Hematopoietic multipotent progenitor cell treated with erythropoietin and hydrocortisone succinate and interleukin-3 and kit ligand, for 8 days (in vitro differentiated cells): ENCODE data around the gene DHRS4.
A peak's percentile ranks its signal among the peaks of the same experiment; 100 is the strongest.

Experiments used
- DNase-seq: peaks from one replicate; pipeline ENCODE4 v3.0.0-alpha.2; 2015

Gene DHRS4

DNA sequence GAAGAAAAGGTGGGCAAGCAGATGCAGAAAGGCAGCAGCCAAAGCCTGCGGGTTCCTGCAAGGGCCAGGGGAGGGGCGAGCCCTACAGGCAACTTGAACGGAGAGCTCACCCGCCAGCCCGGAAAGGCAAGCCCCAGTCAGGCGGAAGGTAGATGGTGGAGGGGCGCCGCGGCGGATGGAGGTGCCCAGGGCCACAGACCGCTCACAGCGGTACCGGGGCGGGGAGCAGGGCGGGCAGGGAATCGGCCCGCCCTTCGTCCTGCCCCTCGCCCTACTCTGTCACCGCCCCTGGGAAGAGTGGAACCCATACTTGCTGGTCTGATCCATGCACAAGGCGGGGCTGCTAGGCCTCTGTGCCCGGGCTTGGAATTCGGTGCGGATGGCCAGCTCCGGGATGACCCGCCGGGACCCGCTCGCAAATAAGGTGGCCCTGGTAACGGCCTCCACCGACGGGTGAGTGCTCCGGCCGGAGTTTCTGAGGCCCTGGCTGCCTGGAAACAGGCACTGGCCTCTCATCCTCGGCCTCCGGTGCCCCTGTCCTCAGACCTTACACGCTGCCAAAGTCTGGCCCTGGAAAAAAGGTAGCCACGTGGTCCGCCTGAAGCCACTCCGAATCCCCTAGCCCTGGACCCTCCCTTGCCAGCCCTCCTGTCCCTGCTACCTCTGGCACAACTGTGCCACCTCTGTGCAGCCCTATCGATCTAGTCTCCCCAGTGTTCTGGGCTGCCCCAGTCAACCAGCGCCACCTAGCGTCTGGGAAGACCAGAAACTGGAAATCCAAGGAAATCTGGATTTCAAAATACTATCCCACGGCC, at the start of gene DHRS4:
Gene DHRS4, plus strand, starts transcription at position 307 of the 815 bp plus-strand sequence. Its CDS starts 19 bp downstream, at position 326.
- DNase-seq, result peak; percentile 86

DNA sequence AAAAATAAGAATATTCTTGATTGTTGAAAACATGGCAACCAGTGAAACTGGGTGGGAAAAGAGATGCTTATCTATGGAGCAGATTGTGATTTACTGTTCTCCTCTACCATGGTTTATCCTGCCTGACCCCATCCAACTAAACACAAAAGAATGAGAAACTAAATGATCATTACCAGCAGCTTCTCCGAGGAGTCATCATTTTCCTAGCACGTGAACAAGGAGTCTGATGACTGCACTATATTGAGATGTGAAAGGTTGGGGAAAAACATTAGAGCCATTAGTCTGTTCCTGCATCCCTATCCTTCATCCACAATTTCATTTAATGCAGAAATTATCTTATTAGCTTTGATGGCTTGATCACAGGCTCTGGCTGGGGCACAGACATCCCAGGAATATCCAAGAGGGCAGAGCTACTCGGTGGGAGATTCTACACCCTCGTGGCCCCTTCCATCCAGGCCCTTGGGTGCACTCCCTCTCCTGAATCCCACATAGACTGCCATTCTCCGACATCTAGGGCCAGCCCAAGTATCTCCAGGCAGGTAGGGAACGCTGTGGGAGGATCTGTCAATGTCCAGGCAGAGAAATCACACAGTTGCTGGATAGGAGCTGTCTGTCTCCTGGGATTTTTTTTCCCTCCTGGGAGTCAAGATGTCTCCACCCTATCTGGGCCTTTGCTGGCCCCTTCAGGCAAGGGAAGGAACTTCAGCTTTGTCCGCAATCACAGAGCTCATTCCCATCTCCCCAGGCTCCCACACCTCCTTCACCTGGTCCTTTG, 43.3 kb upstream of the DHRS4 start:
- peak; percentile 31 for DNase-seq

DNA sequence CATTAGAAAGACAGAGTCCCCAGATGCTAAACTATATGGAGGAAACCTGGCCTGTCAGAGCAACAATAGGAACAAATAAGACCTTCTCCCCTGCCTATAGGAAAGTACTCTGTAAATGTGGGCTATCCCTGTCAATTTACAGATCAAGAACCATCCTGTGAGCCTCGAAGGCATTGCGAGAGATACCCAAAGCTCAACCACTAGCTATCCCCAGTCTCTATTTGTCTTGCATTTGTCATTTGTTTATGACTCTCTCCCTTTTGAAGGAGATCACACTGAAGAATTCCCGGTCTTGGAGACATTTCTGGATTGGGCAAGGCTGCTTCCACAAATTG, 42.7 kb upstream of the DHRS4 start:
- no peak for DNase-seq

DNA sequence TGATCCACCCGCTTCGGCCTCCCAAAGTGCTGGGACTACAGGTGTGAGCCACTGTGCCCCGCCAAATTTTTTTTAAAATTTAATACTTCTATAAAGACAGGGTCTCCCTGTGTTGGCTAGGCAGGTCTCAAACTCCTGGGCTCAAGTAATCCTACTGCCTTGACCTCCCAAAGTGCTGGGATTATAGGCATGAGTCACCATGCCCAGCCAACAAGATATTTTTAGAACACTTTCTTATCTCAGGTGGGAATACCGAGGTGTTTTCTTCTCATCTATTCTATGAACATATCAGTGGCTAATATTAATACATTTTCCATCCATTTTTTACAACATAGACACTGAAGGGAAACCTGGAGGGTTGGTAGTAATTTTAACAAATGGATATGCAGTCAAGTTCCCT, 38.0 kb upstream of the DHRS4 start:
- no peak for DNase-seq

DNA sequence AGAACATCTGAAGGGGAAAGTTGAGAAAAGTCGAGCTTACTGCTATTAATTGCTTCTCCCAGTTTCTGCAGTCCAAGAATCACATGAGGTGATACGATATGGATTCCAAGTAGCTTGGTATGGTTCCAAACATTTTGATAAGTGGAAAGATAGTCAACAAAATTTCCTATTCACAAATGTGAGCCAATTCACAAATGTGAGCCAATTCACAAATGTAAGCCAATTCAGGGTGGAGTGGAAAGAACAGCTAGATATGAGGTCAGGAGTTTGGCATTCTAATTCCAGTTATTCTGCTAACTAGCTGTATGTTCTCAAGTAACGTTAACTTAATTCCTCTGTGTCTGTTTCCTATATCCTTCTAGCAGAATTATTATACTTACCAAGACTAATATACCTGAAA, 37.6 kb upstream of the DHRS4 start:
- no peak for DNase-seq

DNA sequence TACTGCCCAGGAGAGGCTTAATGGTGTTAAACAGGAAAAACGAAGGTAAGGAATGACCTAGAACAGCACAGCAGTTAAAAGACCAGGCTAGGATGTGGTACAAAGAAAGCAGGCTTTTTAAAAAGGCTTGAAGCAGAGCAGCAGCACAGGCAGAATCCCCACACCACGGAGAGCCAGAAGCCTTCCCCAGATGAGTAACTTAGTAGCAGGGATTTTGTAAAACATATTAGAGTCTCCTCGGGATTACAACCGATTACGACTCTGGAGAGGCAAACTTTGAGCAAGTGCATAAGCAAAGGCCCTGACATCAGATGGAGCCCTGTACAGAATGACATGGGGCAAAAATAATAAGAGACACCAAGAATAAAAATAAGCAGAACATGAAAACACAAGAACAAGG, 37.1 kb upstream of the DHRS4 start:
- DNase-seq, result no peak

DNA sequence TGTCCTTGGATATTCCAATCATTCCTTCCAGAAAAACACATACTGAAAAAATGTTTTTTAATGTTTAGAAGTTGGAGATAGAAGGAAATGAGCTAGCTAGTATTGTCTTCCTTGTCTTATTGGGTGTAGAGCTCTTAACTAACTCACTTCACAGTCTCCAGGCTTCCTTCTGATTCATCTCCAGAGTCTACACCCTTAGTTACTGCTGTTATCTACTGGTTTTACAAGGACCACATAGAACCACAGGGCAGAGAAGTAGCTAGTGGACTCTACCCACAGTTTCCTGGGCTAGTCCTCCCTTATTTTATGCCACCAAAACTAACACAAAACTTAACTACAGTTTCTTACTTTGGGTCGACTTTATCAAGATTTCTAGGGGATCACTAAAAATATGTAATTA, 31.0 kb upstream of the DHRS4 start:
- DNase-seq, result no peak

DNA sequence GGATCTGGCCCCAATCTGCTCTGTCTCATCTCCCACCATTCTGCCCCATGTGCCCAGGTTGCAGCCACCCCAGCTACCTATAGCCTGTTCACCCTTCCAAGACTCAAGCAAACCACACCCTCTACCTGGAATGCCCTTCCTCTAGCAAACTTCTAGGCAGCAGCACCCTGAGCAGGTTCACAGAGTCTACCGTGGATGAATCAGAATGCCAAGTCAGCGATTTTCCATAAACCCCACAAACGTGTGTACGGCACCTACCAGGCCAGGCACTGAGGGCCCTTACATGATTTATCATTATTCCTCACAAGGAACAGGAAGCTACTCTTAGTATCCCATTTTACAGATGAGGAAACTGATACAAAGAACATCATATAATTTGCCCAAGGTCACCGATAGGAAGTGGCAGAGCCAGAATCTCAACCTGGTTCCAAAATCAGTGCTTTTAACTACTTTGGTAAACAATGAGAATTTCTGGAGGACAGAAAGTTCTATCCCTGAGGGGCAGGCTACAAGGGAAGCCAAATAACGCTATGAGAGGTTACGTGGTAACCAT, 28.0 kb upstream of the DHRS4 start:
- no peak for DNase-seq

DNA sequence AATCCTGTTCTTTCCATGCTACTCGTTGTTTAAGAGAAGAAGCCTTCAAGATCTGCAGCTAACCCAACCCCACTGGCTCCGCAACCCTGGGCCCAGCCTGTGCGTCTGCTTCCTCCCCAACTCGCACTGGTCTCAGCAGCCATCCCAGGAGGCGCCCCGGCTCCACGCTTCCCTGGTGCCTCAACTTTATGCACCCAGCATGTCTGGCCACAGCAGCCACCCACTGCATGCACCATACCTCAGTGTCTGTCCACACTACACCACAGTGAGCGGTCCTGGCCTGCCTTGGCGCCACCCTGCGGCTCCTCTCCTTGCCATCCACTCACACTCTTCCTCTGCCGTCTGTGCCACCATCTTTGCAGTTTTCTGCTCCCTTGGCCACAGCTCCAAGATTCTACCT, 27.0 kb upstream of the DHRS4 start:
- DNase-seq, result no peak

DNA sequence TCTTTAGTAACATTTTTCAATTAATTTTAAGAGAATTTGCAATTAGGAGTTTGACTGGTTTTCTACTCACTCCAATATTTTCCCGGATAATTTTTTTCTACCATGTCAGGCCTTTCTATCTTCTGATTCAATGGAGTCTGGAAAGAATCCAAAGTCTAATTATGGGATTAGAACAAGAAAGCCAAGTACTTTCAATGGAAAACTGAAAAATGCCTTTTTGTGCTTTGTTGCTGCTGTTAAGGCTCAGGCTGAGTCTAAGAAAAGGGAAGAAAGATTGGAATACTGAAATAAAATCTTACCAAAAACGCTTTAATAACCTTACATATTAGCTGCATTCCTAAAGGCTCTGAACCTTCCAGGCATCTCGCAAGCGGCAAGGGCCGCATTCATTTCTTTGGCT, 24.4 kb upstream of the DHRS4 start:
- no peak for DNase-seq

DNA sequence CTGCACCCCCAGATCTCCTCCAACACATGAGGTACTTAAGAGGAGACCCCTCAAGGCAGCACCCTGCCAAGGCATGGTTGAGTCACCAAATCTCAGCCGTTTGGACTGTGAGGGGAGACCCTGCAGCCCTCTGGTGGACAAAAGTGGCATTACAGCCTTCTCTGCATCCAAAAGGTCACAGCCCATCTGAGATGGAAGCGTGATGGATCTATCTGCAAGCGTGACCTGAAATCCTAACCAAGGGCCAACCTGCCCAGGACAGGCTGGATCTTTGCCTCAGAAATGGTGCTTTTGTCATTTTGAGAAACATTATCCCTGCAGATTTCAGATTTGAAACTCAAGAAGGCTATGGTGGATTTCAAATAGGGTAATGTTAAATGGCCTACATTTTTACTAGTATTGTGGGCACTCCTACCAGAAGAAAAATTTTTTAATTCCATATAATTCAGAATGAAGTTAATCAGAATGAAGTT, 23.7 kb upstream of the DHRS4 start:
- peak; percentile 82 for DNase-seq

DNA sequence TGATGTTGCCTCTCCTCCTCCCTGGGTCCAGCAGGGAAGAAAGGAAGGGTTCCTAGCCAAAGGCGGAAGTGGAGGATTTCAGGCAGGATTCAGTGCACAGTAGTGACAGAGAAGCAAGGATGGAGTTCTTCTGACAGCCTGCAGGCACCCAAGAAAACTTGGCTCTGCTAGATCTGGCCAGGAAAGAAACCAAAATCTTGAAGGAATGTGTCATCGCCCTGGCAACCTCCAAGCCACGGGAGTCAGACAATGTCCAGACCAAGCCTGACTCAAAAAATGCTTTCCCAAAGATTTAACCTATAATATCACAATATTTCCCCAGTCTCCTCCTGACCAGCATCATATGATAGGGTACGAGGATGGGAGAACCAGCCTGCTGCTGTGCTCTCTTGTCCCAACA, 22.8 kb upstream of the DHRS4 start:
- DNase-seq, result no peak

DNA sequence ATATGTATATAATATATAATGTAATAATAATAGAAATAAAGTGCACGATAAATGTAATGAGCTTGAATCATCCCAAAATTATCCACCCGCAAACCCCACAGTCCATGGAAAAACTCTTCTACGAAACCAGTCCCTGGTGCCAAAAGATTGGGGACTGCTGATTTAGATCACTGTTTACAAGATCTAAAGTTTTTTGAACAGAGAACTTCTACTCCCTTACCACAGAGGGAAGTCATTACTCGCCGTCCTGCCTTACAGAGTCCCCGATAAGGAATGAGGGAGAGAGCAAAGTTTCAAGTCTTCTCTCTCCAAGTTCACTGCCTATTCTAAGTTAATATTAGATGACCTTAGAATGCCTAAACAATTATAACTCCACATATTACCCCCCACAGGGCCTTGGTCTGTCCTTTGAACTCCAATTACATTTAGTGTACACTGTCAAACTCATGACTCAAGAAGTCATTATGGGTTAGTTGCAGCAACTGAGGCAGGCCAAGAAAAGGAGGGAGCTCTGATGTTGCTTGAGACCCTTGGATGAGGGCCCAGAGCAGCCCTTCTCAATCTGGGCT, 21.8 kb upstream of the DHRS4 start:
- peak; percentile 54 for DNase-seq

DNA sequence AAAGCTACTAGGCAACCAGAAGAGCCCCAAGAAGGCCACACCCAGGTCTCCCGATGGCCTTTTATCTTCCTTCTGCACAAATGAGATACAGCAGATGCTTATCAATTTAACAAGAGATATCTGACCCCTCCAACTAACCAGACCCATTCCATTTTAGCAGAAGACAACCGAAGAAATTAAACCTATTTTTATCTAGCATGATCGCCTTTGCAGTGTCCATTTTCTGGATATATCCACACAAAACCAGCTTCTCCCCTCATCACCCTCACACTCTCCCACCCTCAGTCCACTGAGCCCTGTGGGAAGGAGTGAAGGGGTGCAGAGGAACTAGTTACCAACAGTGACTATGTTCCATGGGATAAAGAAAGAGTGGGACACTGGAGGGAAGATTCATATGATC, 20.9 kb upstream of the DHRS4 start:
- peak; percentile 70 for DNase-seq

DNA sequence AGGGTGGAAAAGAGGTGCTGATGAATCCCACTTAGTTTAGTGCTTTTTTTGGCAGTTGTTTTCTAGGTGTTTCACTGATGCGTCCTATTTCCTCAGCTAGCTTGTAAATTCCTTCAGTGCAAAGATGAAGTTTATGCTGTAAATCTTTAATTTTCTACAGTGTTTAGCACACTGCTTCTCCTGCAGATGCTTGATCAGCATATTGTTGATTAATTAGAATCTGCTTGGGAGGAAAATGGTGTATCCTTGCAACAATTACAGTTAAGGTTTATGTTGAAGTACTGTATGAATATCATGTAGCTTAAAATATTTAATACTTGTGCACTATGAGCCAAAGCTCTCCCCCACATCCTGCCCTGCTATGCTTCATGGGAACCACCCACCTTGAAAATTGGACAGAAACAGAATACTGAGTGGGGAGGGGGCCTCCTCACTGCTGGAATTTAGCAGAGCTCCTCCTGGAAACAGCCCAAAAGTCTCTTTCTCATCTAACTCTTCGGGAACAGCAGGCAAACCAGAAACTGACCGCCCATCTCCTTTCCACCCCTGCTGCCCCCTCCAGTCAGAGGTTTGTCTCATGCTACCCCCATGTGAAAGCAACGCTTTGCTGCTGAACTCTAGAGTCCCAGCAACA, 20.3 kb upstream of the DHRS4 start:
- DNase-seq, result no peak

DNA sequence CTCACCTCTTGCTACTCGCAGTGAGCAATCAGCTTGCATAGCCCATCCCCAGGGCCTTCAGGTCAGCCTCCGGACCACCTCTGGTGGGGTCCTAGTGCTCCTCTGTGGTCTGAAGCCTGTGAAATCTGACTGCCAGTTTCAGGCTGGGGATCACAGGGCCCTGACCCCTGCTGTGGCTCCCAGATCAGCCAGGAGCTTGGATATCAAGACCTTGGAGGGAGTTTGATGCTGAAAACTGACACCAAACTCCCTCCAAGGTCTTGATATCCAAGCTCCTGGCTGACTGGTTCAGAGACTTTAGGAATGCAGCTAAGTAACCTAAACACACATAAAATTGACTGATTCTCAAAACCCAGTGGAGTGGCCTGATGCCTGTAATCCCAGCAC, 19.8 kb upstream of the DHRS4 start:
- DNase-seq, result no peak

DNA sequence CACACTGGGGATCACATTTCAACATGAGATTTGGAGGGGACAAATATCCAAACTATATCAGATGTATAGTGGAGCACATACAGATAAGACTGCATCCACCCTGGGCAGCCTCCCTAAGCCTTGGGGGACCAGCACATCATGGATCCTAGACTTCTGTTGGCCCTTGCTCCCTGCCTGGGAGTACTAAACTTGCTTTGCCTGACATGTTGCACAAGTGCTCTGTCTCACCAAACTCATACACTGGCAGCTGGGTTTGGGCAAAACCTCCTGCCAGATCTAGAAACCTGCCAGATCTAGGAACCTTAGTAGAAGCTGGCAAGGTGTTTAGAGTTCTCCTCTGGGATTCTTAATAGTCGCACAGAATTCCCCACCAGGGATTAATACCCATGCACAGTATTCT, 18.4 kb upstream of the DHRS4 start:
- DNase-seq, result no peak

DNA sequence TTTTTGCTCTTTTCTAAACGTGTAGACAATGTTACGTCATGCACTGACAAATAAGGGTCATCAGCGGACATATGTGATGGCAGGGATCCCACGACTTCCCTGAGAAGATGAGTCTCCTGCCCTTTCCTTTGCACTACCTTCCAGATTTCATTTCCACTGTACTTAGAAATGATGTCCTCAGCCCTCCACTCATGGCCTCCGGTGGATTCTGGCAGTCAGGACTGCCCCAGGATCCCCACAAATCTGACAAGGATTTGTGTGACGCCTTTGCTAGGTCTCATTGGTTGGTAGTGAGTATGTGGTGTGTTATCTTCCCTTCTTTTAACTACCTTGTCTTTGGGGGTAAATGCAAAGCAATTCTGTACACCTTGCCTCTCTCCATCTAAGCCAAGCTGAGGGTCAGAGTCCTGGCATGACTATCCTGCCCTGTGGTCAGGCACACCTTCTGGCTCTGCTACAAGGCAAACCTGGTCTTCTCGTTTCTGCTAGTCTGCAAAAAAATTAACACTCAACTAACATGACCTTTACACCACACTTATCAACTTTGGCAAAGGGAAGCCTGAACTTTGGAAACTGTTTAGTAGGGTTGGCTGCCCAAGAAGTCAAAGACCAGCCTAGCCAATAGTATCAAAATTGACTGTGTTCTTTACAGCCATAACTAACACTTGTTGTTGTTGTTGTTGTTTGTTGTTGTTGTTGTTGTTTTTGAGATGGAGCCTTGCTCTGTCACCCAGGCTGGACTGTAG, 17.3 kb upstream of the DHRS4 start:
- no peak for DNase-seq

DNA sequence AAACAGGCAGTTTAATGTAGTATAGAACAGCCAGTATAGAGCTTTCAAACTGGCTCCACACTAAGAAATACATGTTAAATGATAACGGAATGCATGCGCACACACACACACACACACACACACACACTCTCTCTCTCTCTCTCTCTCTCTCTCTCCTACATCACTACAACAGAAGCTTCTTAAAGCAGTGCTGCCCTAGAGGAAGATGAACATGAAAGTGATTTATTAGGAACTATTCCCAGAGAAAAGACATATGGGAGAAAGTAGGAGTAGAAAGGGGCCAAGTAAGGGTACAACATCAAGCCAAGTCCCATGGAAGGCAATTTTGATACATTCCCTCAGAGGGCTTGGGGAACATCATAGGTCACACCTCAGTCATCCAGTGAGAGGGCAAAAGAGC, 16.4 kb upstream of the DHRS4 start:
- DNase-seq, result no peak

DNA sequence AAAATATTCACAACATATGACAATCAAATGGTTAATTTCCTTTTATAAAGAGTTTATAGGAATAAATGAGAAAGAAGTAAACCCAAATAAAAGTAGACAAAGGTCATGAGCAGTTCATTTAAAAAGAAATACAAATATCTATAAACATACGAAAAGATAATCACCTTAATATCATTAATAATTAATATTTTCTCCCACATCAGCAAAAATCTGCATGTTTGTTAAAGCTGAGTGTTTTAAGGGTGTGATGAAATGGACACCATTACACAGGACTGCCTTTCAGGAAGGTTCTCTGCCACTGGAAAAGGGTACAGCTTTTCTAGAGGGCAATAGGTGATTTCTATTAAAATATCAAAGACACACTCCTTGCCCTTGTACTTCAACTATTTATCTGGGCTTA, 14.7 kb upstream of the DHRS4 start:
- no peak for DNase-seq

DNA sequence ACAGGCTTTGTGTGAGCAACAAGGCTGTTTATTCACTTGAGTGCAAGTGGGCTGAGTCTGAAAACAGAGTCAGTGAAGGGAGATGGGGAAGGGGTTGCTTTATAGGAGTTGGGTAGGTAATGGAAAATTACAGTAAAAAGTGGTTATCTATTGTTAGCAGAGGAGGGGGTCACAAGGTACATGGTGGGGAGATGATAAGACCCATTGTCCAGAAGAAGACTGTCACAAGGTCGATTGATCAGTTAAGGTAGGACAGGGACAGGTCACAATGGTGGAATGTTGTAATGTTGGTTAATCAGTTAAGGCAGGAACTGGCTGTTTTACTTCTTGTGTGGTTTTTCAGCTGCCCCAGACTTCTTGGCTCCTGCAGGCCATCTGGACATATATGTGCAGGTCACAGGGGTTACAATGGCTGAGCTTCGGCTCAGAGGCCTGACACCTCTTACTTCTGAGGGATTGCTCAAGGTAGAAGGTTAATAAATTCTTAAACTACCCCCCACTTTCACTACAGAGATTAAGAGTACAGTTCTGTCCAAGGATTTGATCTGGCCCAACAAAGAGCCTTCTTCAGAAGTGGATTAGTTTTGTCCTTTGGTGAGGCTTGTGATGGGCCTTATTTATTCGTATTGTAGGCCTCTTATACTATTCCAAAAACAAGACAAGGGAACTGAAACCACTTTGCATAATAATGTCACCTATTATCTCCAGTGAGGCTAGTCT, 13.8 kb upstream of the DHRS4 start:
- peak; percentile 23 for DNase-seq

DNA sequence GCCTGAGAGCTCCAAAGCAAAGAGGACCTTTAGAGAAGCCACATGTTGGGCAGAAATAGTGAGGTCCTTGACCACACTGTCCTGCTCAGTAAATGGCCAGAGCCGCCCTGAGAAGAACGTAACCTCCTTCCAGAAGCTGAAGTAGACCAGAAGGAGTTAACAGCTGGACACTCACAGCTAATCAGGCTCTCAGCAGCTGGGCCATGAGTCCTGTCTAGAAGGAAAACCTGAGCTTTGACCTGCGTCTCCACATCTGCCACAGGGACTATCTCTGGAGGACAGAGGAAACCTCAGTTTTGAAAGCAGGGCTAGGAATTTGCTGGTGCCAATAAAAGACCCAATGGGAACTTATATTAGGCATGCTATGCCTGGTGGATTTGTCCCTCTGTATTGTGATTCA, 12.3 kb upstream of the DHRS4 start:
- no peak for DNase-seq
